GM12878 (cell line): ENCODE data around the gene TNFRSF8. TPM values are rescaled to one million over a fixed set of nuclear protein-coding genes. Genes with fewer than 3 reads are reported as not detected.

Experiments
- ATAC-seq: fragments of 200-7000 bp; cut with Tn5 transposase; 3 replicates; pipeline ENCODE4 v1.9.1; 2020; ENCODE audit warnings: mild to moderate bottlenecking, moderate library complexity
- BruUV-seq: library from RNA; stranded (reverse); fragments of 400-500 nt; replicated peaks from 2 replicates; lab custom pipeline; 2021; lab: Mats Ljungman, UMichigan
- CTCF ChIA-PET: fragments of 300-600 bp; sonication (Branson Sonifier 250); formaldehyde crosslinking; extraction: SDS; loops from one replicate; lab custom pipeline; 2021; ENCODE audit warnings: inconsistent platforms; lab: Yijun Ruan, JAX
- POLR2A ChIA-PET: fragments of 350-600 bp; formaldehyde crosslinking; extraction: SDS; loops from one replicate; lab custom pipeline; 2021; ENCODE audit warnings: inconsistent platforms; lab: Charles Lee
- RAD21 ChIA-PET: fragments of 300-600 bp; sonication (Branson Sonifier 250); formaldehyde crosslinking; loops from one replicate; lab custom pipeline; 2023; ENCODE audit warnings: antibody characterized with exemption; ENCODE audit not compliant: unreplicated experiment; lab: Charles Lee
- SMC1A ChIA-PET: fragments of 300-600 bp; sonication (Branson Sonifier 250); formaldehyde crosslinking; loops from one replicate; lab custom pipeline; 2023; ENCODE audit not compliant: unreplicated experiment, uncharacterized antibody; lab: Charles Lee
- DNase-seq: peaks from one replicate; pipeline ENCODE4 v3.0.0-alpha.2; 2011; ENCODE audit warnings: low read depth, low spot score
- FAIRE-seq: peaks from 3 replicates; lab custom pipeline; 2011; peaks lifted over from hg19 to GRCh38; lab: Jason Lieb, UNC
- H2AFZ ChIP-seq: 2 replicates; pipeline ENCODE4 v1.6.0; 2011; ENCODE audit warnings: low read depth, low read length, control low read depth; ENCODE audit not compliant: control insufficient read depth
- H3K27ac ChIP-seq: 2 replicates; pipeline ENCODE4 v1.5.1; 2011; ENCODE audit warnings: control low read depth; ENCODE audit not compliant: control insufficient read depth, insufficient read depth
- H3K27me3 ChIP-seq, 2 experiments: replicated peaks in 1 of 2; 2 replicates each; pipeline versions ENCODE4 v1.6.0 to v1.6.1; 2011; ENCODE audit warnings: low read length in 1 of 2; ENCODE audit not compliant: control insufficient read depth in 2 of 2, insufficient read depth in 2 of 2
- H3K36me3 ChIP-seq, 2 experiments: 2 replicates each; pipeline ENCODE4 v1.5.1; 2011; ENCODE audit warnings: low read length in 1 of 2; ENCODE audit not compliant: control insufficient read depth in 2 of 2, insufficient read depth in 2 of 2
- H3K4me1 ChIP-seq: 2 replicates; pipeline ENCODE4 v1.6.1; 2011; ENCODE audit warnings: mild to moderate bottlenecking, low read length, moderate library complexity, mixed read lengths; ENCODE audit not compliant: control insufficient read depth, insufficient read depth
- H3K4me2 ChIP-seq: 2 replicates; pipeline ENCODE4 v1.6.0; 2011; ENCODE audit warnings: control low read depth; ENCODE audit not compliant: control insufficient read depth, insufficient read depth
- H3K4me3 ChIP-seq: fragments of 200-600 bp; sonication (generic); 2 replicates; pipeline ENCODE4 v1.5.1; 2016
- H3K79me2 ChIP-seq: 2 replicates; pipeline ENCODE4 v1.6.0; 2011; ENCODE audit warnings: low read length; ENCODE audit not compliant: control insufficient read depth, insufficient read depth
- H3K9ac ChIP-seq: 2 replicates; pipeline ENCODE4 v1.8.0; 2011; ENCODE audit warnings: low read length, control low read depth, mixed read lengths; ENCODE audit not compliant: control insufficient read depth, insufficient read depth
- H3K9me3 ChIP-seq: replicated peaks from 3 replicates; pipeline ENCODE4 v1.5.1; 2011; ENCODE audit warnings: mild to moderate bottlenecking, low read length; ENCODE audit not compliant: control insufficient read depth, insufficient read depth
- H4K20me1 ChIP-seq: 2 replicates; pipeline ENCODE4 v1.6.0; 2011; ENCODE audit not compliant: control insufficient read depth, insufficient read depth
- CBX5 ChIP-seq: sonication (generic); IDR thresholded peaks from 2 replicates; pipeline ENCODE4 v1.6.1; 2016; ENCODE audit warnings: low read depth, moderate library complexity, mild to moderate bottlenecking, inconsistent platforms
- CEBPB ChIP-seq, 2 experiments: fragments of 150-350 bp in 1 of 2; IDR thresholded peaks; 2 replicates each; pipeline ENCODE4 v1.6.1; 2012 to 2014; ENCODE audit warnings: low read depth in 2 of 2, low read length in 2 of 2, borderline replicate concordance in 1 of 2, inconsistent platforms in 1 of 2
- E2F4 ChIP-seq: IDR thresholded peaks from 2 replicates; pipeline ENCODE4 v1.6.1; 2012; ENCODE audit warnings: low read depth, low read length, improper control_type of control experiment
- E4F1 ChIP-seq: fragments of 450-650 bp; IDR thresholded peaks from 2 replicates; pipeline ENCODE4 v1.6.1; 2018; ENCODE audit warnings: borderline replicate concordance, mild to moderate bottlenecking; ENCODE audit not compliant: partially characterized antibody
- ETV6 ChIP-seq, 2 experiments: fragments of 450-650 bp in 1 of 2; IDR thresholded peaks in 1 of 2; conservative IDR thresholded peaks in 1 of 2; 2 replicates each; pipeline ENCODE4 v1.6.1; 2014; ENCODE audit warnings: antibody characterized with exemption in 1 of 2, borderline replicate concordance in 1 of 2, low read depth in 1 of 2, mild to moderate bottlenecking in 1 of 2, moderate library complexity in 1 of 2
- HDAC2 ChIP-seq: fragments of 200-600 bp; sonication (generic); IDR thresholded peaks from 2 replicates; pipeline ENCODE4 v1.6.1; 2017
- MLLT1 ChIP-seq: fragments of 450-650 bp; IDR thresholded peaks from 2 replicates; pipeline ENCODE4 v1.6.1; 2016; ENCODE audit warnings: mild to moderate bottlenecking
- MXI1 ChIP-seq: fragments of 150-350 bp; IDR thresholded peaks from 2 replicates; pipeline ENCODE4 v1.6.1; 2011; ENCODE audit warnings: low read depth, mild to moderate bottlenecking, inconsistent platforms, low read length, improper control_type of control experiment
- MYC ChIP-seq: IDR thresholded peaks from 2 replicates; pipeline ENCODE4 v1.6.1; 2011; ENCODE audit warnings: mild to moderate bottlenecking, low read length, moderate library complexity, inconsistent platforms; ENCODE audit not compliant: insufficient read depth, insufficient replicate concordance, insufficient read length, severe bottlenecking
- NR2C1 ChIP-seq: fragments of 450-650 bp; IDR thresholded peaks from 2 replicates; pipeline ENCODE4 v1.6.1; 2017; ENCODE audit warnings: antibody characterized with exemption, mild to moderate bottlenecking, moderate library complexity
- POLR2A ChIP-seq: IDR thresholded peaks from 2 replicates; pipeline ENCODE4 v1.6.1; 2011; ENCODE audit warnings: low read depth, mild to moderate bottlenecking, low read length
- POLR2AphosphoS2 ChIP-seq: IDR thresholded peaks from 2 replicates; pipeline ENCODE4 v1.6.1; 2011; ENCODE audit warnings: low read depth, mild to moderate bottlenecking, low read length, improper control_type of control experiment, moderate library complexity
- RELA ChIP-seq: fragments of 450-650 bp; IDR thresholded peaks from 2 replicates; pipeline ENCODE4 v1.8.0; 2014; ENCODE audit warnings: borderline replicate concordance; ENCODE audit not compliant: partially characterized antibody
- USF2 ChIP-seq: IDR thresholded peaks from 2 replicates; pipeline ENCODE4 v1.6.1; 2011; ENCODE audit warnings: low read depth, low read length, improper control_type of control experiment, borderline replicate concordance
- ZBED1 ChIP-seq: IDR thresholded peaks from 2 replicates; pipeline ENCODE4 v1.6.1; 2016; ENCODE audit warnings: borderline replicate concordance
- WGBS: methylation state at CpG from one replicate; pipeline ENCODE4 v1.1.6; 2016; ENCODE audit warnings: low lambda C conversion rate; ENCODE audit not compliant: insufficient replicate concordance, insufficient coverage; ENCODE audit errors: missing lambda C conversion rate; 5-methylcytosine and 5-hydroxymethylcytosine counted together
- in situ Hi-C: fragments of 300-500 bp; cut with MboI; formaldehyde crosslinking; loops from 9 replicates; pipeline ENCODE4 v1.14.3; 2018; ENCODE audit warnings: mixed read lengths
- intact Hi-C: fragments of 100-400 bp; cut with micrococcal nuclease; formaldehyde crosslinking; loops from one replicate; pipeline ENCODE4 v1.14.2; 2022; ENCODE audit not compliant: unreplicated experiment
- polyA plus RNA-seq, 11 experiments: library from polyadenylated mRNA; depleted of rRNA in 4 of 11; unstranded in 6 of 11; stranded (reverse) in 5 of 11; fragments of >200 nt; fragmentation: Nextera tagmentation in 4 of 11; fragmentation: Illumina TruSeq in 1 of 11; extraction: Ambion mirVana in 4 of 11; extraction: Trizol in 1 of 11; gene quantifications; 1 replicate in 1 of 11; 2 replicates in 10 of 11; pipeline versions ENCODE4 v1.2.1 to v1.2.3, GENCODE V29; 2011 to 2016; ENCODE audit warnings: inconsistent platforms in 2 of 11, missing spikeins in 2 of 11, low read depth in 1 of 11
- total RNA-seq, 4 experiments: library from RNA; depleted of rRNA in 3 of 4; stranded (reverse); fragments of >200 nt in 3 of 4; fragmentation: Illumina TruSeq in 1 of 4; extraction: Trizol in 1 of 4; gene quantifications; 2 replicates each; pipeline versions ENCODE4 v1.2.1 to v1.2.3, GENCODE V29; 2013 to 2021

The TNFRSF8 gene
- total and polyA plus RNA-seq, 10 of the 15 experiments (the other 5 are each of a cell fraction or from before 2014, with no cell fraction given): 9.8 to 114 (median 58.8) TPM

- TSS peak; percentile 9 for BruUV-seq
- intact Hi-C loops: loop anchor here (2.0 kb wide), 1 partner anchor 14 kb away; no protein-coding TSS in a partner anchor
- CTCF ChIA-PET: interaction anchor here (0.6 to 6.9 kb wide), 14 partner anchors 12 to 499 kb away, joined by 3 to 47 read pairs (median 4); partner anchors contain the start of gene TNFRSF1B
- no peak overlapping the region; the same call in 1 of the 2 replicates for H2AFZ ChIP-seq
- SMC1A ChIA-PET: interaction anchor here (0.6 to 19.3 kb wide), 21 partner anchors 8 to 194 kb away, joined by 3 to 347 read pairs (median 6); partner anchors contain the start of gene TNFRSF1B
- H3K36me3 ChIP-seq: peaks cover 0 to 3% of the 10 kb centered on the region in 2 experiments; a peak in 2 of 4 replicates
- in situ Hi-C loops: no loop called here
- no peak overlapping the region for H3K4me3 ChIP-seq
- peaks cover 84% of the 10 kb centered on the region for H3K4me1 ChIP-seq
- ATAC-seq (peak; percentile 22), FAIRE-seq (no peak), DNase-seq (no peak)
- POLR2A ChIA-PET: interaction anchor here (0.7 to 11.6 kb wide), 13 partner anchors 8 to 82 kb away, joined by 3 to 166 read pairs (median 5); partner anchors contain the start of gene TNFRSF1B
- H3K79me2 ChIP-seq: no peaks in the 10 kb centered on the region
- H3K9ac ChIP-seq: peak overlapping the region; percentile 31
- no peaks in the 10 kb centered on the region for H3K27me3 ChIP-seq
- RAD21 ChIA-PET: interaction anchor here (1.1 to 12.5 kb wide), 17 partner anchors 8 to 109 kb away, joined by 3 to 119 read pairs (median 6); partner anchors contain the start of gene TNFRSF1B
- H3K9me3 ChIP-seq: no peaks in the 10 kb centered on the region
- peak overlapping the region; percentile 75; the same call in 1 of the 2 replicates for H3K4me2 ChIP-seq
- WGBS: 12% methylated on average over 5 of the region's 5 CpGs
- H3K27ac ChIP-seq: peak overlapping the region; percentile 84
- H4K20me1 ChIP-seq: no peaks in the 10 kb centered on the region
- peak in 1 of 2 experiments; percentile 34; a peak in 1 of 4 replicates for TF ChIP-seq ETV6 (conservative IDR thresholded peaks at IDR 0.05 in 1 of 2, IDR thresholded peaks at IDR 0.05 in 1 of 2; ENCODE audit: borderline replicate concordance in 1 of 2, low read depth in 1 of 2)
- TF ChIP-seq MYC: no peak
- no peak; the same call in 1 of the 2 replicates for TF ChIP-seq USF2
- TF ChIP-seq HDAC2: no peak
- peak in 1 of 2 experiments; percentile 60; a peak in 1 of 4 replicates for TF ChIP-seq CEBPB (IDR thresholded peaks at IDR 0.05; ENCODE audit: borderline replicate concordance in 1 of 2, low read depth in 2 of 2, low read length in 2 of 2)
- TF ChIP-seq CBX5: no peak
- no peak for TF ChIP-seq E2F4
- TF ChIP-seq MLLT1: 0 out of 2 replicates have a peak, but pooled peaks have one; percentile 14
- no peak for TF ChIP-seq NR2C1
- TF ChIP-seq MXI1: no peak
- no peak for TF ChIP-seq E4F1
- peak; percentile 28 for TF ChIP-seq RELA
- no peak for TF ChIP-seq ZBED1
- TF ChIP-seq POLR2A: peak; percentile 22; the same call in 1 of the 2 replicates
- peak; percentile 52; the same call in 1 of the 2 replicates for TF ChIP-seq POLR2AphosphoS2
Measured at GRCh38 chr1:12148958-12149790, 86.1 kb downstream of the TNFRSF8 start.
